ENCODE measurements around the gene CCDC134.

- no peak for TF ChIP-seq CTCF (IDR thresholded peaks at IDR 0.05)
- TF ChIP-seq POLR2AphosphoS5 (IDR thresholded peaks at IDR 0.05; ENCODE audit: low read depth, low read length): no peak
- TF ChIP-seq REST (IDR thresholded peaks at IDR 0.05; ENCODE audit: insufficient read depth in 1 of 2, low read depth in 2 of 2, low read length in 1 of 2): no peak
- TF ChIP-seq TCF7L2 (IDR thresholded peaks at IDR 0.05; ENCODE audit: low read depth, low read length): no peak
- TF ChIP-seq SIN3A (IDR thresholded peaks at IDR 0.05; ENCODE audit: borderline replicate concordance, insufficient read depth, low read depth, low read length): no peak
Observed at GRCh38 chr22:41838842-41839618, 38.6 kb downstream of the CCDC134 start.
